ENCODE results near the gene SH2D2A. TPM values are rescaled to one million over a fixed set of nuclear protein-coding genes. Genes with fewer than 3 reads are reported as not detected.

SH2D2A gene
- total RNA-seq, 4 donors from 2014 or later = 0.78 to 7.2 (median 2.9) TPM; not detected in 1

DNA sequence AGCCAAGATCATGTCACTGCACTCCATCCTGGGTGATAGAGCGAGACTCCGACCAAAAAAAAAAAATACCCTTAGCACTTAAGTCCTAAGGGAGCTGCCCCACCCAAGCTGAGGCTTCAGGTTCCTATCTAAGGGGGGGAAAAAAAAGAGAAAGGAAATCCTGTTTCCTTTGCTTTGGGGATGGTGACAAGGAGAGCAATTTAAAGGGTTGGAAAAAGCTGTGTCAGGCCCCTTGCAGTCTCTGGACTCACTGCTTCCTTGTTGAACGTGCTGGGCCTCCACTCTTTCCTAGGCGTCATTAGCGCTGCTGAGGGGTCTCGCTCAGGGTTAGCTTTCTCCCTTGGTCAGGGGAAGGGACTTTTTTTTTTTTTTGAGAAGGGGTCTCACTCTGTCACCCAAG, 31.2 kb downstream of the SH2D2A start:
- DNase-seq (ENCODE audit: low spot score in 2 of 2) = no peak
- Histone ChIP-seq H3K27ac (no peak overlapping the region), H3K9me3 (no peaks in the 10 kb centered on the region), H3K4me1 (peaks cover 0 to 14% (median 3%) of the 10 kb centered on the region in 4 donors), H3K36me3 (peaks cover 0 to 68% (median 3%) of the 10 kb centered on the region in 3 donors), H3K27me3 (no peaks in the 10 kb centered on the region), H3K4me3 (no peak overlapping the region)
- WGBS, 2 donors = 88 to 91% methylated on average over 6 of the region's 6 CpGs
- TF ChIP-seq EP300 (IDR thresholded peaks at IDR 0.05) = no peak
- TF ChIP-seq POLR2A (IDR thresholded peaks at IDR 0.05) = no peak
- TF ChIP-seq, protein P1, sequence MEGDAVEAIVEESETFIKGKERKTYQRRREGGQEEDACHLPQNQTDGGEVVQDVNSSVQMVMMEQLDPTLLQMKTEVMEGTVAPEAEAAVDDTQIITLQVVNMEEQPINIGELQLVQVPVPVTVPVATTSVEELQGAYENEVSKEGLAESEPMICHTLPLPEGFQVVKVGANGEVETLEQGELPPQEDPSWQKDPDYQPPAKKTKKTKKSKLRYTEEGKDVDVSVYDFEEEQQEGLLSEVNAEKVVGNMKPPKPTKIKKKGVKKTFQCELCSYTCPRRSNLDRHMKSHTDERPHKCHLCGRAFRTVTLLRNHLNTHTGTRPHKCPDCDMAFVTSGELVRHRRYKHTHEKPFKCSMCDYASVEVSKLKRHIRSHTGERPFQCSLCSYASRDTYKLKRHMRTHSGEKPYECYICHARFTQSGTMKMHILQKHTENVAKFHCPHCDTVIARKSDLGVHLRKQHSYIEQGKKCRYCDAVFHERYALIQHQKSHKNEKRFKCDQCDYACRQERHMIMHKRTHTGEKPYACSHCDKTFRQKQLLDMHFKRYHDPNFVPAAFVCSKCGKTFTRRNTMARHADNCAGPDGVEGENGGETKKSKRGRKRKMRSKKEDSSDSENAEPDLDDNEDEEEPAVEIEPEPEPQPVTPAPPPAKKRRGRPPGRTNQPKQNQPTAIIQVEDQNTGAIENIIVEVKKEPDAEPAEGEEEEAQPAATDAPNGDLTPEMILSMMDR (IDR thresholded peaks at IDR 0.05) = no peak

- no peaks in the 10 kb centered on the region for H3K27me3 ChIP-seq
- no peak overlapping the region for H3K4me3 ChIP-seq
- peaks cover 0 to 42% (median 0%) of the 10 kb centered on the region in 3 donors for H3K36me3 ChIP-seq
- H3K4me1 ChIP-seq = peaks cover 0 to 28% (median 5%) of the 10 kb centered on the region in 4 donors
- no peaks in the 10 kb centered on the region for H3K9me3 ChIP-seq
- TF ChIP-seq, protein P1 (IDR thresholded peaks at IDR 0.05) = no peak
- TF ChIP-seq POLR2A (IDR thresholded peaks at IDR 0.05) (no peak), EP300 (IDR thresholded peaks at IDR 0.05) (no peak)
- peak overlapping the region in 1 of 4 donors; percentile 3 for H3K27ac ChIP-seq
- no peak for DNase-seq (ENCODE audit: low spot score in 2 of 2)
Measured at GRCh38 chr1:156781585-156782186, 35.0 kb downstream of the SH2D2A start.

DNA sequence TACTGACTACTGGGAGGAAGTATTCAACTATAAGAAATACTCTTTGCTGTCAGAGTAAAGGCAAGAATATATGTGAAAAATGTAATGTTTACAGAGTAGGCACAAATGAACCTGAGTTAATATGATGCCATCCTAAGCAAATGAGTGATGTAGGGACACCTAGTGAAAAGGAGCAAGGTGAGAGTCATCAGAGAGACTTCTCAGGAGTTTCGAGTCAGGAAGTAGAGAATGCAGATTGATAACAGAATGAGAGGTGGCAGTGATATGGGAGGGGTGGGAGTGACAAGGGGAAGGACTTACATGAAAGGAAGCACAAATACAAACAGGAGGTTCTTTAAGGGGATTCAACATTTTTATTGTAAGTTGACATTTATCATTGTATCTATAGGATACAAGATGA, 39.1 kb downstream of the SH2D2A start:
- Histone ChIP-seq H3K4me3 (no peak overlapping the region), H3K9me3 (no peaks in the 10 kb centered on the region), H3K4me1 (peaks cover 0 to 49% (median 15%) of the 10 kb centered on the region in 4 donors), H3K36me3 (peaks cover 0 to 5% (median 0%) of the 10 kb centered on the region in 3 donors), H3K27me3 (no peaks in the 10 kb centered on the region), H3K27ac (no peak overlapping the region)
- TF ChIP-seq, protein P1 (IDR thresholded peaks at IDR 0.05) = no peak
- TF ChIP-seq EP300 (IDR thresholded peaks at IDR 0.05) (no peak), POLR2A (IDR thresholded peaks at IDR 0.05) (no peak)
- DNase-seq (ENCODE audit: low spot score in 2 of 2) = no peak
- 61 to 65% methylated on average over 1 of the region's 1 CpG for WGBS, 2 donors

DNA sequence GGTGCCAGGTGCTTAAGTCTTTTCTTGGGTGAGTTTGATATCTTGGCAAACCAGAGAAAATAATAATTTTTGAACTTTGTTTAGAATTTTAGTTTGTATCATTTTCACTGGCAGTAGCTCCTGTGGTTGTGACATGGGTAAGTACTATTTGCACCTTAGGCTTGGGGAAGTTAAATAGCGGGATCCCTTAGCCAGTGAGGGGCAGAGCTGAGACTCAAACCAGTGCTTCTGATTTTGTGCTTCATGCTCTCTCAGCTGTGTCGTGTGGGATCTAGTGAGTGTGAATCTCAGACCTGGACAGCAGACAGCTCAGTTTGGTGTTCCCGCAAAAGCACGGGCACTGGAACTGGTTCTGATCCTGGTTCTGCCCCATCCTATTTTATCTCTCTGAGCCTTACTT, 39.7 kb downstream of the SH2D2A start:
- TF ChIP-seq POLR2A (IDR thresholded peaks at IDR 0.05) (no peak), EP300 (IDR thresholded peaks at IDR 0.05) (no peak)
- TF ChIP-seq, protein P1 (IDR thresholded peaks at IDR 0.05) = no peak
- Histone ChIP-seq H3K27me3 (no peaks in the 10 kb centered on the region), H3K4me3 (no peak overlapping the region), H3K36me3 (no peaks in the 10 kb centered on the region), H3K4me1 (peaks cover 0 to 50% (median 19%) of the 10 kb centered on the region in 4 donors), H3K27ac (no peak overlapping the region), H3K9me3 (no peaks in the 10 kb centered on the region)
- WGBS, 2 donors = 63 to 71% methylated on average over 4 of the region's 4 CpGs
- DNase-seq (ENCODE audit: low spot score in 2 of 2) = no peak

GRCh38 chr1:156775799-156776198, 40.8 kb downstream of the SH2D2A start:
- H3K27me3 ChIP-seq = no peaks in the 10 kb centered on the region
- H3K9me3 ChIP-seq = no peaks in the 10 kb centered on the region
- no peak overlapping the region for H3K27ac ChIP-seq
- TF ChIP-seq, protein P1 (IDR thresholded peaks at IDR 0.05) = no peak
- no peak for TF ChIP-seq POLR2A (IDR thresholded peaks at IDR 0.05)
- no peak for TF ChIP-seq EP300 (IDR thresholded peaks at IDR 0.05)
- no peak for DNase-seq (ENCODE audit: low spot score in 2 of 2)
- H3K36me3 ChIP-seq = peaks cover 0 to 4% (median 0%) of the 10 kb centered on the region in 3 donors
- H3K4me1 ChIP-seq = peaks cover 0 to 52% (median 20%) of the 10 kb centered on the region in 4 donors
- 83 to 84% methylated on average over 5 of the region's 5 CpGs for WGBS, 2 donors
- no peak overlapping the region for H3K4me3 ChIP-seq

Data from tibial nerve (tissue), 4 donors.